Caco-2 (cell line): ENCODE measurements around the gene PCDH15. TPM values are rescaled to one million over a fixed set of nuclear protein-coding genes. Genes with fewer than 3 reads are reported as not detected.

Experiments
- BruUV-seq: library from RNA; stranded (reverse); fragments of 400-500 nt; replicated peaks from 2 replicates; lab custom pipeline; 2021; lab: Mats Ljungman, UMichigan
- CTCF ChIA-PET: fragments of 300-600 bp; sonication (Branson Sonifier 250); formaldehyde crosslinking; loops from one replicate; lab custom pipeline; 2022; ENCODE audit warnings: antibody characterized with exemption; lab: Charles Lee
- POLR2A ChIA-PET: fragments of 300-600 bp; sonication (Branson Sonifier 250); formaldehyde crosslinking; loops from one replicate; lab custom pipeline; 2022; ENCODE audit warnings: antibody characterized with exemption; lab: Charles Lee
- DNase-seq, 2 experiments: peaks; one replicate each; pipeline versions ENCODE4 v3.0.0 to v3.0.0-alpha.2; 2020 to 2022
- H3K27me3 ChIP-seq: replicated peaks from 2 replicates; pipeline ENCODE4 v1.6.0; 2011; ENCODE audit warnings: low read length; ENCODE audit not compliant: control insufficient read depth, insufficient read depth
- H3K36me3 ChIP-seq: 2 replicates; pipeline ENCODE4 v1.5.1; 2011; ENCODE audit warnings: low read length; ENCODE audit not compliant: control insufficient read depth, insufficient read depth
- H3K4me1 ChIP-seq: fragments of 250-450 bp; sonication (Bioruptor Pico); 2 replicates; pipeline ENCODE4 v1.5.1; 2020; ENCODE audit warnings: mild to moderate bottlenecking
- H3K4me3 ChIP-seq: 2 replicates; pipeline ENCODE4 v1.5.1; 2011; ENCODE audit warnings: low read depth, mild to moderate bottlenecking, control low read depth, low read length
- H3K9me3 ChIP-seq: fragments of 250-450 bp; sonication (Bioruptor Pico); 2 replicates; pipeline ENCODE4 v1.5.1; 2020; ENCODE audit warnings: mild to moderate bottlenecking, moderate library complexity
- H3K27ac Mint-ChIP-seq: one replicate; pipeline ENCODE4 v1.8.0; 2022; ENCODE audit warnings: mixed read lengths; ENCODE audit not compliant: unreplicated experiment
- H3K27me3 Mint-ChIP-seq: one replicate; pipeline ENCODE4 v1.8.0; 2022; ENCODE audit warnings: mixed read lengths; ENCODE audit not compliant: insufficient read depth, unreplicated experiment
- H3K36me3 Mint-ChIP-seq: one replicate; pipeline ENCODE4 v1.8.0; 2022; ENCODE audit warnings: mild to moderate bottlenecking, mixed read lengths; ENCODE audit not compliant: insufficient read depth, unreplicated experiment
- H3K4me1 Mint-ChIP-seq: one replicate; pipeline ENCODE4 v1.8.0; 2022; ENCODE audit warnings: low read depth, mixed read lengths; ENCODE audit not compliant: unreplicated experiment
- H3K4me3 Mint-ChIP-seq: one replicate; pipeline ENCODE4 v1.8.0; 2022; ENCODE audit warnings: mild to moderate bottlenecking, moderate library complexity, mixed read lengths; ENCODE audit not compliant: unreplicated experiment
- H3K9me3 Mint-ChIP-seq: one replicate; pipeline ENCODE4 v1.8.0; 2022; ENCODE audit warnings: mixed read lengths; ENCODE audit not compliant: unreplicated experiment
- intact Hi-C: fragments of 100-400 bp; cut with micrococcal nuclease; formaldehyde crosslinking; loops from one replicate; pipeline ENCODE4 v1.10.0; 2022; ENCODE audit not compliant: unreplicated experiment
- total RNA-seq: library from RNA; stranded (reverse); gene quantifications from 2 replicates; pipeline ENCODE4 v1.2.3, GENCODE V29; 2022
- TF ChIP-seq, protein P1 (sequence below), 2 experiments: fragments of 200-600 bp in 1 of 2; IDR thresholded peaks; 1 replicate in 1 of 2; 2 replicates in 1 of 2; pipeline versions ENCODE4 v1.5.1 to v1.8.0; 2011 to 2022; ENCODE audit warnings: antibody characterized with exemption in 1 of 2, control low read depth in 1 of 2, inconsistent platforms in 1 of 2, low read depth in 1 of 2, low read length in 1 of 2, mild to moderate bottlenecking in 1 of 2, moderate library complexity in 1 of 2; ENCODE audit not compliant: insufficient read depth in 1 of 2, severe bottlenecking in 1 of 2, unreplicated experiment in 1 of 2

Gene PCDH15
- total RNA-seq, 1 experiment from 2014 or later = 0.02 TPM

DNA sequence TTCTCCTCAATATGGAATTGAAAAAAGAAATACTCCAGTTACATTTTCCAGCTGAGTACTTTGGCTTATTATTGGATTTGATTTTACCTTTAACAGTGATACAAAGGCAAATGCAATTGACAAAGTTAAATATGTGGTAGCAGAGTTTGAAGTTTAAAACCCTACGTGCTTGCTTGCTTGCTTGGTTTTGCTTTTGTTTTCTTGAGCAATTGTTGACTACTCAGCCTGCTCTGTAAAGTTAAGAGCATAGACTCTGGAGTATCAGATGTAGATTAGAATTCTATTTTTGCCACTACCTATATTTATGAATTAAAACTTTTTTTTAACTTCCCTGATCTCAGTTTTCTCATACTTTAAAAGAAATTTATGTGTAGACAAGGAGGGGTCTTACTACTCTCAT lies 51.4 kb downstream of the PCDH15 start:
- Histone ChIP-seq H3K4me3 (no peak overlapping the region), H3K4me1 (no peaks in the 10 kb centered on the region), H3K27me3 (no peaks in the 10 kb centered on the region), H3K36me3 (no peaks in the 10 kb centered on the region), H3K9me3 (no peaks in the 10 kb centered on the region)
- Mint-ChIP-seq H3K4me3 (no peak overlapping the region), H3K9me3 (no peaks in the 10 kb centered on the region), H3K4me1 (no peaks in the 10 kb centered on the region), H3K36me3 (no peaks in the 10 kb centered on the region), H3K27me3 (peaks cover 5% of the 10 kb centered on the region), H3K27ac (no peak overlapping the region)
- no TSS peak for BruUV-seq
- ChIA-PET CTCF (no interaction called here), POLR2A (no interaction called here)
- intact Hi-C loops = no loop called here
- TF ChIP-seq, protein P1, sequence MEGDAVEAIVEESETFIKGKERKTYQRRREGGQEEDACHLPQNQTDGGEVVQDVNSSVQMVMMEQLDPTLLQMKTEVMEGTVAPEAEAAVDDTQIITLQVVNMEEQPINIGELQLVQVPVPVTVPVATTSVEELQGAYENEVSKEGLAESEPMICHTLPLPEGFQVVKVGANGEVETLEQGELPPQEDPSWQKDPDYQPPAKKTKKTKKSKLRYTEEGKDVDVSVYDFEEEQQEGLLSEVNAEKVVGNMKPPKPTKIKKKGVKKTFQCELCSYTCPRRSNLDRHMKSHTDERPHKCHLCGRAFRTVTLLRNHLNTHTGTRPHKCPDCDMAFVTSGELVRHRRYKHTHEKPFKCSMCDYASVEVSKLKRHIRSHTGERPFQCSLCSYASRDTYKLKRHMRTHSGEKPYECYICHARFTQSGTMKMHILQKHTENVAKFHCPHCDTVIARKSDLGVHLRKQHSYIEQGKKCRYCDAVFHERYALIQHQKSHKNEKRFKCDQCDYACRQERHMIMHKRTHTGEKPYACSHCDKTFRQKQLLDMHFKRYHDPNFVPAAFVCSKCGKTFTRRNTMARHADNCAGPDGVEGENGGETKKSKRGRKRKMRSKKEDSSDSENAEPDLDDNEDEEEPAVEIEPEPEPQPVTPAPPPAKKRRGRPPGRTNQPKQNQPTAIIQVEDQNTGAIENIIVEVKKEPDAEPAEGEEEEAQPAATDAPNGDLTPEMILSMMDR (IDR thresholded peaks at IDR 0.05; ENCODE audit: insufficient read depth in 1 of 2, low read depth in 1 of 2, low read length in 1 of 2, severe bottlenecking in 1 of 2, unreplicated experiment in 1 of 2) = no peak
- no peak for DNase-seq

- DNase-seq = no peak
- Mint-ChIP-seq H3K27ac (no peak overlapping the region), H3K9me3 (no peaks in the 10 kb centered on the region), H3K36me3 (no peaks in the 10 kb centered on the region), H3K4me3 (no peak overlapping the region), H3K4me1 (no peaks in the 10 kb centered on the region), H3K27me3 (no peaks in the 10 kb centered on the region)
- intact Hi-C loops = no loop called here
- POLR2A ChIA-PET = no interaction called here
- CTCF ChIA-PET = no interaction called here
- Histone ChIP-seq H3K27me3 (no peaks in the 10 kb centered on the region), H3K36me3 (no peaks in the 10 kb centered on the region), H3K9me3 (no peaks in the 10 kb centered on the region), H3K4me3 (no peak overlapping the region), H3K4me1 (no peaks in the 10 kb centered on the region)
- TF ChIP-seq, protein P1 (IDR thresholded peaks at IDR 0.05; ENCODE audit: insufficient read depth in 1 of 2, low read depth in 1 of 2, low read length in 1 of 2, severe bottlenecking in 1 of 2, unreplicated experiment in 1 of 2) = no peak
- BruUV-seq = no TSS peak
Observed at GRCh38 chr10:54745436-54745835, 55.6 kb downstream of the PCDH15 start.

GRCh38 chr10:54742416-54742815 lies 58.6 kb downstream of the PCDH15 start:
- H3K4me3 Mint-ChIP-seq = no peak overlapping the region
- H3K9me3 Mint-ChIP-seq = no peaks in the 10 kb centered on the region
- Histone ChIP-seq H3K4me3 (no peak overlapping the region), H3K9me3 (no peaks in the 10 kb centered on the region), H3K4me1 (no peaks in the 10 kb centered on the region), H3K27me3 (no peaks in the 10 kb centered on the region), H3K36me3 (no peaks in the 10 kb centered on the region)
- H3K27me3 Mint-ChIP-seq = no peaks in the 10 kb centered on the region
- no peaks in the 10 kb centered on the region for H3K36me3 Mint-ChIP-seq
- no TSS peak for BruUV-seq
- no peaks in the 10 kb centered on the region for H3K4me1 Mint-ChIP-seq
- POLR2A ChIA-PET = no interaction called here
- intact Hi-C loops = no loop called here
- TF ChIP-seq, protein P1 (IDR thresholded peaks at IDR 0.05; ENCODE audit: insufficient read depth in 1 of 2, low read depth in 1 of 2, low read length in 1 of 2, severe bottlenecking in 1 of 2, unreplicated experiment in 1 of 2) = no peak
- H3K27ac Mint-ChIP-seq = no peak overlapping the region
- DNase-seq = no peak
- CTCF ChIA-PET = no interaction called here
